ENCODE data around the gene PLEK. TPM values are rescaled to one million over a fixed set of nuclear protein-coding genes. Genes with fewer than 3 reads are reported as not detected.
A peak's percentile ranks its signal among the peaks of the same experiment; 100 is the strongest.
"Not testable (repeated sequence)": the region's sequence is repeated elsewhere in the genome, so short reads cannot be mapped to it uniquely, and the experiment has no call there.

Gene PLEK
- total and polyA plus RNA-seq, 2 of the 13 experiments (the other 11 are each of a cell fraction or from before 2014, with no cell fraction given): not detected

- DNase-seq (ENCODE audit: low spot score); H3K36me3 ChIP-seq (replicated peaks in 1 of 2; ENCODE audit: control insufficient read depth in 1 of 2, insufficient read depth in 2 of 2, low read length in 2 of 2); H2AFZ ChIP-seq (ENCODE audit: low read length); H3K9me3 ChIP-seq (ENCODE audit: low read length); H3K4me3 ChIP-seq (replicated peaks in 1 of 3; ENCODE audit: insufficient read depth in 1 of 3, low read depth in 2 of 3, low read length in 3 of 3); H3K4me1 ChIP-seq (ENCODE audit: insufficient read depth, low read length); H3K27me3 ChIP-seq (ENCODE audit: control insufficient read depth in 1 of 2, insufficient read depth in 2 of 2, low read length in 2 of 2); FAIRE-seq; H3K9ac ChIP-seq (ENCODE audit: insufficient read depth, low read depth, low read length); H3K4me2 ChIP-seq (ENCODE audit: low read depth, low read length); in situ Hi-C loops (cut with HindIII; ENCODE audit: extremely low pct_ligation_motif_present, low pct_unique_long_range_greater_than_20kb); H3K79me2 ChIP-seq (ENCODE audit: insufficient read depth, low read length); intact Hi-C loops (cut with micrococcal nuclease; ENCODE audit: unreplicated experiment); BruUV-seq (replicated peaks); POLR2A ChIA-PET; ATAC-seq; CTCF ChIA-PET (ENCODE audit: low intra/inter-chr PET ratio, low total read pairs); H4K20me1 ChIP-seq (ENCODE audit: insufficient read depth, low read length); H3K27ac ChIP-seq (ENCODE audit: extremely low read length, insufficient read depth, low read length): not testable (repeated sequence)
- WGBS (ENCODE audit: low lambda C conversion rate): 24% methylated on average over 3 of the region's 3 CpGs
Observed at GRCh38 chr2:68397704-68398263, 32.7 kb downstream of the PLEK start.

GRCh38 chr2:68403199-68403644 lies 38.1 kb downstream of the PLEK start:
- Histone ChIP-seq H3K27me3 (ENCODE audit: control insufficient read depth in 1 of 2, insufficient read depth in 2 of 2, low read length in 2 of 2) (peaks cover 0 to 6% of the 10 kb centered on the region in 2 experiments; a peak in 1 of 5 replicates), H3K27ac (ENCODE audit: extremely low read length, insufficient read depth, low read length) (no peak overlapping the region), H3K4me1 (ENCODE audit: insufficient read depth, low read length) (peaks cover 10% of the 10 kb centered on the region), H3K9me3 (ENCODE audit: low read length) (no peaks in the 10 kb centered on the region), H2AFZ (ENCODE audit: low read length) (no peak overlapping the region), H4K20me1 (ENCODE audit: insufficient read depth, low read length) (no peaks in the 10 kb centered on the region), H3K9ac (ENCODE audit: insufficient read depth, low read depth, low read length) (no peak overlapping the region), H3K4me2 (ENCODE audit: low read depth, low read length) (no peak overlapping the region), H3K79me2 (ENCODE audit: insufficient read depth, low read length) (no peaks in the 10 kb centered on the region), H3K36me3 (replicated peaks in 1 of 2; ENCODE audit: control insufficient read depth in 1 of 2, insufficient read depth in 2 of 2, low read length in 2 of 2) (no peaks in the 10 kb centered on the region), H3K4me3 (replicated peaks in 1 of 3; ENCODE audit: insufficient read depth in 1 of 3, low read depth in 2 of 3, low read length in 3 of 3) (no peak overlapping the region)
- POLR2A ChIA-PET: no interaction called here
- WGBS (ENCODE audit: low lambda C conversion rate): 54% methylated on average over 2 of the region's 4 CpGs
- intact Hi-C loops (cut with micrococcal nuclease; ENCODE audit: unreplicated experiment): no loop called here
- CTCF ChIA-PET (ENCODE audit: low intra/inter-chr PET ratio, low total read pairs): no interaction called here
- in situ Hi-C loops (cut with HindIII; ENCODE audit: extremely low pct_ligation_motif_present, low pct_unique_long_range_greater_than_20kb): no loop called here
- FAIRE-seq: no peak
- ATAC-seq: peak; percentile 75
- BruUV-seq (replicated peaks): no TSS peak
- DNase-seq (ENCODE audit: low spot score): no peak
- TF ChIP-seq ZNF350 (CRISPR knock-in tag; IDR thresholded peaks at IDR 0.05; ENCODE audit: borderline replicate concordance, low read depth) (no peak), ZNF737 (CRISPR knock-in tag; IDR thresholded peaks at IDR 0.05; ENCODE audit: borderline replicate concordance) (no peak), NR0B2 (CRISPR knock-in tag; IDR thresholded peaks at IDR 0.05) (no peak), SALL1 (CRISPR knock-in tag; IDR thresholded peaks at IDR 0.05) (no peak), HINFP (CRISPR knock-in tag; IDR thresholded peaks at IDR 0.05; ENCODE audit: low read depth) (no peak), E2F1 (CRISPR knock-in tag; IDR thresholded peaks at IDR 0.05) (no peak), ZNF567 (CRISPR knock-in tag; IDR thresholded peaks at IDR 0.05; ENCODE audit: borderline replicate concordance) (no peak), SNRNP70 (IDR thresholded peaks at IDR 0.05; ENCODE audit: low read depth, low read length) (no peak), TFAP4 (IDR thresholded peaks at IDR 0.05; ENCODE audit: borderline replicate concordance, low read depth) (no peak), KLF15 (CRISPR knock-in tag; IDR thresholded peaks at IDR 0.05; ENCODE audit: borderline replicate concordance) (no peak), YY1 (IDR thresholded peaks at IDR 0.05; ENCODE audit: insufficient read depth, insufficient replicate concordance, low read depth, low read length) (peak; percentile 35), ZNF331 (CRISPR knock-in tag; IDR thresholded peaks at IDR 0.05) (peak; percentile 98), SOX5 (CRISPR knock-in tag; IDR thresholded peaks at IDR 0.05; ENCODE audit: borderline replicate concordance) (no peak), ZBTB7A (CRISPR knock-in tag; IDR thresholded peaks at IDR 0.05) (no peak), FLYWCH1 (CRISPR knock-in tag; IDR thresholded peaks at IDR 0.05) (no peak)

Measured in HepG2 (cell line).